ENCODE data around the gene USP35. TPM values are rescaled to one million over a fixed set of nuclear protein-coding genes. Genes with fewer than 3 reads are reported as not detected.

The USP35 gene
- total RNA-seq, 1 experiment from 2014 or later = 6.0 TPM

DNA sequence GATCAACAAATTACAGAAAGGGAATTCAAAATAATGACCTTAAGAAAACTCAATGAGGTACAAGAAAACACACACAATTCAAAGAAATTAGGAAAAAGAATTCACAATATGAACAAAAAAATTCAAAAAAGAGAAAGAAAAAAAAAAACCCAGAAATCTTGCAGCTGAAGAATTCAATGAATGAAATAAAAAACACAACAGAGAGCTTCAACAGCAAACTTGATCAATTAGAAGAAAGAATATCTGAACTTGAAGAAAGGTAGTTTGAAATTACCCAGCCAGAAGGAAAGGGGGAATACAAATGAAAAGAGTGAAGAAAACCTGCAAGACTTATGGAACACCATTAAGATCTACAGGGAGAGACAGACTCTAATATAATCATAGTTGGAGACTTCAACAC, 52.8 kb downstream of the USP35 start:
- intact Hi-C loops (cut with micrococcal nuclease) = no loop called here
- Histone ChIP-seq H3K9ac (ENCODE audit: low read length) (no peak overlapping the region), H3K27me3 (ENCODE audit: insufficient read depth, low read length) (no peaks in the 10 kb centered on the region), H3K4me2 (ENCODE audit: low read length) (no peak overlapping the region), H4K20me1 (ENCODE audit: insufficient read depth) (no peaks in the 10 kb centered on the region), H3K9me3 (ENCODE audit: control insufficient read depth in 1 of 2, insufficient read depth in 1 of 2, low read depth in 1 of 2, low read length in 2 of 2) (no peaks in the 10 kb centered on the region), H3K36me3 (ENCODE audit: control insufficient read depth in 1 of 2, insufficient read depth in 2 of 2, low read length in 2 of 2) (no peaks in the 10 kb centered on the region), H2AFZ (ENCODE audit: low read depth, low read length, poor library complexity, severe bottlenecking) (no peak overlapping the region), H3K79me2 (ENCODE audit: insufficient read depth, low read length) (no peaks in the 10 kb centered on the region), H3K4me3 (replicated peaks in 1 of 2; ENCODE audit: low read depth in 1 of 2, low read length in 2 of 2) (no peak overlapping the region), H3K4me1 (ENCODE audit: control insufficient read depth in 1 of 2, insufficient read depth in 2 of 2, low read length in 2 of 2) (peaks cover 0 to 4% of the 10 kb centered on the region in 2 experiments; a peak in 1 of 4 replicates), H3K27ac (ENCODE audit: low read depth, low read length) (no peak overlapping the region), H3K9me2 (ENCODE audit: insufficient read depth) (no peaks in the 10 kb centered on the region)
- ATAC-seq = no peak
- no peak for DNase-seq (ENCODE audit: low read depth, low spot score)
- RAD21 ChIA-PET (ENCODE audit: low non-redundant PET in 1 of 2, low total read pairs in 2 of 2, uncharacterized antibody in 2 of 2, unreplicated experiment in 2 of 2) = no interaction called here
- TF ChIP-seq CBX3 (IDR thresholded peaks at IDR 0.05; ENCODE audit: low read depth) (0 out of 2 replicates have a peak, but pooled peaks have one; percentile 38), EZH2 (IDR thresholded peaks at IDR 0.05) (no peak)
- POLR2A ChIA-PET = no interaction called here
- CTCF ChIA-PET = no interaction called here
- BruUV-seq (replicated peaks) = no TSS peak

GRCh38 chr11:78244080-78244479, 55.4 kb downstream of the USP35 start:
- POLR2A ChIA-PET = no interaction called here
- CTCF ChIA-PET = interaction anchor here (1.5 kb wide), 1 partner anchor 16 kb away, joined by 3 read pairs; no protein-coding TSS in a partner anchor
- intact Hi-C loops (cut with micrococcal nuclease) = no loop called here
- no TSS peak for BruUV-seq (replicated peaks)
- no peaks in the 10 kb centered on the region for H3K9me2 ChIP-seq (ENCODE audit: insufficient read depth)
- H3K27me3 ChIP-seq (ENCODE audit: insufficient read depth, low read length) = no peaks in the 10 kb centered on the region
- no peak overlapping the region for H3K27ac ChIP-seq (ENCODE audit: low read depth, low read length)
- H3K4me2 ChIP-seq (ENCODE audit: low read length) = no peak overlapping the region
- RAD21 ChIA-PET (ENCODE audit: low non-redundant PET in 1 of 2, low total read pairs in 2 of 2, uncharacterized antibody in 2 of 2, unreplicated experiment in 2 of 2) = no interaction called here
- no peaks in the 10 kb centered on the region for H4K20me1 ChIP-seq (ENCODE audit: insufficient read depth)
- no peak overlapping the region for H3K9ac ChIP-seq (ENCODE audit: low read length)
- no peak for DNase-seq (ENCODE audit: low read depth, low spot score)
- no peak for ATAC-seq
- peaks cover 0 to 4% of the 10 kb centered on the region in 2 experiments; a peak in 1 of 4 replicates for H3K4me1 ChIP-seq (ENCODE audit: control insufficient read depth in 1 of 2, insufficient read depth in 2 of 2, low read length in 2 of 2)
- TF ChIP-seq, protein P1, sequence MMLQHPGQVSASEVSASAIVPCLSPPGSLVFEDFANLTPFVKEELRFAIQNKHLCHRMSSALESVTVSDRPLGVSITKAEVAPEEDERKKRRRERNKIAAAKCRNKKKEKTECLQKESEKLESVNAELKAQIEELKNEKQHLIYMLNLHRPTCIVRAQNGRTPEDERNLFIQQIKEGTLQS (IDR thresholded peaks at IDR 0.05) = no peak
- TF ChIP-seq ZFX (IDR thresholded peaks at IDR 0.05) = no peak
- TF ChIP-seq RAD21 (IDR thresholded peaks at IDR 0.05; ENCODE audit: low read depth) = no peak
- H3K36me3 ChIP-seq (ENCODE audit: control insufficient read depth in 1 of 2, insufficient read depth in 2 of 2, low read length in 2 of 2) = no peaks in the 10 kb centered on the region
- H3K4me3 ChIP-seq (replicated peaks in 1 of 2; ENCODE audit: low read depth in 1 of 2, low read length in 2 of 2) = no peak overlapping the region
- H2AFZ ChIP-seq (ENCODE audit: low read depth, low read length, poor library complexity, severe bottlenecking) = no peak overlapping the region
- H3K9me3 ChIP-seq (ENCODE audit: control insufficient read depth in 1 of 2, insufficient read depth in 1 of 2, low read depth in 1 of 2, low read length in 2 of 2) = no peaks in the 10 kb centered on the region
- H3K79me2 ChIP-seq (ENCODE audit: insufficient read depth, low read length) = no peaks in the 10 kb centered on the region
